ENCODE results near the gene DDX54. TPM values are rescaled to one million over a fixed set of nuclear protein-coding genes. Genes with fewer than 3 reads are reported as not detected.

DDX54 gene
- total RNA-seq, 1 experiment from 2014 or later: 151 TPM

GRCh38 chr12:113120670-113121370, 64.5 kb downstream of the DDX54 start (continued):
- TF ChIP-seq, protein P1, sequence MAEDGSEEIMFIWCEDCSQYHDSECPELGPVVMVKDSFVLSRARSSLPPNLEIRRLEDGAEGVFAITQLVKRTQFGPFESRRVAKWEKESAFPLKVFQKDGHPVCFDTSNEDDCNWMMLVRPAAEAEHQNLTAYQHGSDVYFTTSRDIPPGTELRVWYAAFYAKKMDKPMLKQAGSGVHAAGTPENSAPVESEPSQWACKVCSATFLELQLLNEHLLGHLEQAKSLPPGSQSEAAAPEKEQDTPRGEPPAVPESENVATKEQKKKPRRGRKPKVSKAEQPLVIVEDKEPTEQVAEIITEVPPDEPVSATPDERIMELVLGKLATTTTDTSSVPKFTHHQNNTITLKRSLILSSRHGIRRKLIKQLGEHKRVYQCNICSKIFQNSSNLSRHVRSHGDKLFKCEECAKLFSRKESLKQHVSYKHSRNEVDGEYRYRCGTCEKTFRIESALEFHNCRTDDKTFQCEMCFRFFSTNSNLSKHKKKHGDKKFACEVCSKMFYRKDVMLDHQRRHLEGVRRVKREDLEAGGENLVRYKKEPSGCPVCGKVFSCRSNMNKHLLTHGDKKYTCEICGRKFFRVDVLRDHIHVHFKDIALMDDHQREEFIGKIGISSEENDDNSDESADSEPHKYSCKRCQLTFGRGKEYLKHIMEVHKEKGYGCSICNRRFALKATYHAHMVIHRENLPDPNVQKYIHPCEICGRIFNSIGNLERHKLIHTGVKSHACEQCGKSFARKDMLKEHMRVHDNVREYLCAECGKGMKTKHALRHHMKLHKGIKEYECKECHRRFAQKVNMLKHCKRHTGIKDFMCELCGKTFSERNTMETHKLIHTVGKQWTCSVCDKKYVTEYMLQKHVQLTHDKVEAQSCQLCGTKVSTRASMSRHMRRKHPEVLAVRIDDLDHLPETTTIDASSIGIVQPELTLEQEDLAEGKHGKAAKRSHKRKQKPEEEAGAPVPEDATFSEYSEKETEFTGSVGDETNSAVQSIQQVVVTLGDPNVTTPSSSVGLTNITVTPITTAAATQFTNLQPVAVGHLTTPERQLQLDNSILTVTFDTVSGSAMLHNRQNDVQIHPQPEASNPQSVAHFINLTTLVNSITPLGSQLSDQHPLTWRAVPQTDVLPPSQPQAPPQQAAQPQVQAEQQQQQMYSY (CRISPR knock-in tag; IDR thresholded peaks at IDR 0.05): no peak
- TF ChIP-seq, protein P2, sequence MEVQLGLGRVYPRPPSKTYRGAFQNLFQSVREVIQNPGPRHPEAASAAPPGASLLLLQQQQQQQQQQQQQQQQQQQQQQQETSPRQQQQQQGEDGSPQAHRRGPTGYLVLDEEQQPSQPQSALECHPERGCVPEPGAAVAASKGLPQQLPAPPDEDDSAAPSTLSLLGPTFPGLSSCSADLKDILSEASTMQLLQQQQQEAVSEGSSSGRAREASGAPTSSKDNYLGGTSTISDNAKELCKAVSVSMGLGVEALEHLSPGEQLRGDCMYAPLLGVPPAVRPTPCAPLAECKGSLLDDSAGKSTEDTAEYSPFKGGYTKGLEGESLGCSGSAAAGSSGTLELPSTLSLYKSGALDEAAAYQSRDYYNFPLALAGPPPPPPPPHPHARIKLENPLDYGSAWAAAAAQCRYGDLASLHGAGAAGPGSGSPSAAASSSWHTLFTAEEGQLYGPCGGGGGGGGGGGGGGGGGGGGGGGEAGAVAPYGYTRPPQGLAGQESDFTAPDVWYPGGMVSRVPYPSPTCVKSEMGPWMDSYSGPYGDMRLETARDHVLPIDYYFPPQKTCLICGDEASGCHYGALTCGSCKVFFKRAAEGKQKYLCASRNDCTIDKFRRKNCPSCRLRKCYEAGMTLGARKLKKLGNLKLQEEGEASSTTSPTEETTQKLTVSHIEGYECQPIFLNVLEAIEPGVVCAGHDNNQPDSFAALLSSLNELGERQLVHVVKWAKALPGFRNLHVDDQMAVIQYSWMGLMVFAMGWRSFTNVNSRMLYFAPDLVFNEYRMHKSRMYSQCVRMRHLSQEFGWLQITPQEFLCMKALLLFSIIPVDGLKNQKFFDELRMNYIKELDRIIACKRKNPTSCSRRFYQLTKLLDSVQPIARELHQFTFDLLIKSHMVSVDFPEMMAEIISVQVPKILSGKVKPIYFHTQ (CRISPR knock-in tag; IDR thresholded peaks at IDR 0.05): no peak

DNA sequence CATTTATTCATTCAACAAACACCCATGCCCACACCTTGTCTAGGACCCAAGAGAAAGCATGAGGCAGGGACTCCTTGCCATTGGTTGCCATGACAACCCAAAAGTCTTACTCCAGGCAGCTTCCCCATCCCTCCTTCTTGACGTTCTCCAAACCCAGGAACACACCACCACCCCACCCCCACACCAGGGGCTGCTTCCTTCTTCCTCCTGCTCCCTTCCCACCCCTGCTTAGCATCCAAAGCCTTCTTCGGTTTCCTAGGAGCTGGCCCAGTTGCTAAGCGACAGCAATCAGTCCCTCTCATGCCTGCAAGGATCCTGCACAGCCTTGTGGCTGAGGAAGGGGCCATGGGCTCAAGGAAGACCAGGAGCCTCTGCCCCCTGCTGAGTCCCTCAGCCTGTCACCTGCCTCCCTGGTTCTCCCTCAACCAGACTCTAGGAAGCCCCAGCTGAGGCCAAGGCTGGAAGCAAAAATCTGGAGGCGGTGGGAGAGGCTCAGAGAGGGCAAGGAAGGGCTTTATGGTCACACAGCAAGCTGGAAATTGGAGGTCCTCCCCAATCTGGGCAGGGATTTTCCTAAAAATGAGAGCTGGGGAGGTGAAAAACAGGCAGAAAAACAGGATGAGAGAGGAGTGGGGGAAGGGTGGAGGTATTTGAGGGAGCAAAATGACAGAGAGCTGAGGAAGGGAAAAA, 65.2 kb downstream of the DDX54 start:
- ATAC-seq: peak; percentile 66
- no peak for DNase-seq (ENCODE audit: low spot score)
- ChIA-PET CTCF (interaction anchor here (0.6 to 1.7 kb wide), 7 partner anchors 12 to 127 kb away, joined by 3 to 15 read pairs (median 5); partner anchors contain the start of gene RASAL1), POLR2A (no interaction called here)
- Mint-ChIP-seq H3K27me3 (ENCODE audit: low read depth) (peaks cover 5% of the 10 kb centered on the region), H3K4me1 (peaks cover 6% of the 10 kb centered on the region), H3K4me3 (no peak overlapping the region), H3K9me3 (peaks cover 11% of the 10 kb centered on the region), H3K36me3 (peaks cover 7% of the 10 kb centered on the region; the same call in 1 of the 2 replicates), H3K27ac (no peak overlapping the region)
- TF ChIP-seq, protein P3, sequence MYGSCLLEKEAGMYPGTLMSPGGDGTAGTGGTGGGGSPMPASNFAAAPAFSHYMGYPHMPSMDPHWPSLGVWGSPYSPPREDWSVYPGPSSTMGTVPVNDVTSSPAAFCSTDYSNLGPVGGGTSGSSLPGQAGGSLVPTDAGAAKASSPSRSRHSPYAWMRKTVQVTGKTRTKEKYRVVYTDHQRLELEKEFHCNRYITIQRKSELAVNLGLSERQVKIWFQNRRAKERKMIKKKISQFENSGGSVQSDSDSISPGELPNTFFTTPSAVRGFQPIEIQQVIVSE (CRISPR knock-in tag; IDR thresholded peaks at IDR 0.05; ENCODE audit: borderline replicate concordance): no peak
- TF ChIP-seq GTF2I (CRISPR knock-in tag; conservative IDR thresholded peaks at IDR 0.05): peak; percentile 76
- no peak for TF ChIP-seq ATF3 (CRISPR knock-in tag; conservative IDR thresholded peaks at IDR 0.05)
- TF ChIP-seq, protein P4, sequence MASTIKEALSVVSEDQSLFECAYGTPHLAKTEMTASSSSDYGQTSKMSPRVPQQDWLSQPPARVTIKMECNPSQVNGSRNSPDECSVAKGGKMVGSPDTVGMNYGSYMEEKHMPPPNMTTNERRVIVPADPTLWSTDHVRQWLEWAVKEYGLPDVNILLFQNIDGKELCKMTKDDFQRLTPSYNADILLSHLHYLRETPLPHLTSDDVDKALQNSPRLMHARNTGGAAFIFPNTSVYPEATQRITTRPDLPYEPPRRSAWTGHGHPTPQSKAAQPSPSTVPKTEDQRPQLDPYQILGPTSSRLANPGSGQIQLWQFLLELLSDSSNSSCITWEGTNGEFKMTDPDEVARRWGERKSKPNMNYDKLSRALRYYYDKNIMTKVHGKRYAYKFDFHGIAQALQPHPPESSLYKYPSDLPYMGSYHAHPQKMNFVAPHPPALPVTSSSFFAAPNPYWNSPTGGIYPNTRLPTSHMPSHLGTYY (CRISPR knock-in tag; IDR thresholded peaks at IDR 0.05): no peak
- no peak for TF ChIP-seq ATF1 (CRISPR knock-in tag; IDR thresholded peaks at IDR 0.05)
- TF ChIP-seq, protein P5, sequence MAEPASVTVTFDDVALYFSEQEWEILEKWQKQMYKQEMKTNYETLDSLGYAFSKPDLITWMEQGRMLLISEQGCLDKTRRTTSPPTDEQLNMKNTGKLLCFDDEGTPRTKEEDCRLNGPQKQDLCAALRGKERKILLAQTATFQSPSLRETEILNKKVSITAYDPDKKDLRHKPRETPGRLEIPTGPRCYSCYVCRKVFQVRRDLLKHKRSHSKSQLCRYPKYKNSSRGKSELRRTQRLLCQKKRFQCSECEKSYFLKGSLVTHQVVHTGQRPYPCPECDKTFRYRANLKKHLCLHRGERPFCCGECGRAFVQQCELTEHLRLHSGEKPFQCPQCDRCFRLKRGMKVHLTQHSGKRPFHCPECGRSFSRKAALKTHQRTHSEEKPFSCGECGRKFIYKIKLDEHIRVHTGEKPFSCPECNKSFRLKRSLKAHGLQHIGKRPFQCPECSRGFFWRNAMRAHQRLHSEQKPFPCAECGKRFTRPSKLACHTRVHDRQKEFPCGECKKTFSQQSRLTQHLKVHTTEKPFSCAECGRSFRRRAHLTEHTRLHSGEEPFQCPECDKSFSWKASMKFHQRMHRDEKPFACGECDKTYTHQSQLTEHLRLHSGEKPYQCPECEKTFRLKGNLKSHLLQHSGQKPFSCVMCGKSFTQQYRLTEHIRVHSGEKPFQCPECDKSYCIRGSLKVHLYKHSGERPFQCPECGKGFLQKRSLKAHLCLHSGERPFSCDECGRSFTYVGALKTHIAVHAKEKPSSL (CRISPR knock-in tag; conservative IDR thresholded peaks at IDR 0.05): no peak
- TF ChIP-seq, protein P6, sequence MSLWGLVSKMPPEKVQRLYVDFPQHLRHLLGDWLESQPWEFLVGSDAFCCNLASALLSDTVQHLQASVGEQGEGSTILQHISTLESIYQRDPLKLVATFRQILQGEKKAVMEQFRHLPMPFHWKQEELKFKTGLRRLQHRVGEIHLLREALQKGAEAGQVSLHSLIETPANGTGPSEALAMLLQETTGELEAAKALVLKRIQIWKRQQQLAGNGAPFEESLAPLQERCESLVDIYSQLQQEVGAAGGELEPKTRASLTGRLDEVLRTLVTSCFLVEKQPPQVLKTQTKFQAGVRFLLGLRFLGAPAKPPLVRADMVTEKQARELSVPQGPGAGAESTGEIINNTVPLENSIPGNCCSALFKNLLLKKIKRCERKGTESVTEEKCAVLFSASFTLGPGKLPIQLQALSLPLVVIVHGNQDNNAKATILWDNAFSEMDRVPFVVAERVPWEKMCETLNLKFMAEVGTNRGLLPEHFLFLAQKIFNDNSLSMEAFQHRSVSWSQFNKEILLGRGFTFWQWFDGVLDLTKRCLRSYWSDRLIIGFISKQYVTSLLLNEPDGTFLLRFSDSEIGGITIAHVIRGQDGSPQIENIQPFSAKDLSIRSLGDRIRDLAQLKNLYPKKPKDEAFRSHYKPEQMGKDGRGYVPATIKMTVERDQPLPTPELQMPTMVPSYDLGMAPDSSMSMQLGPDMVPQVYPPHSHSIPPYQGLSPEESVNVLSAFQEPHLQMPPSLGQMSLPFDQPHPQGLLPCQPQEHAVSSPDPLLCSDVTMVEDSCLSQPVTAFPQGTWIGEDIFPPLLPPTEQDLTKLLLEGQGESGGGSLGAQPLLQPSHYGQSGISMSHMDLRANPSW (CRISPR knock-in tag; conservative IDR thresholded peaks at IDR 0.05; ENCODE audit: low read depth): no peak

Measured in WTC11 (cell line).